Retinal pigment epithelial cell (primary cell): ENCODE results near the gene DRD2.

Experiments used
- DNase-seq: peaks from one replicate; pipeline ENCODE4 v3.0.0-alpha.2; 2010; ENCODE audit warnings: low read depth
- H3K4me3 ChIP-seq: 2 replicates; pipeline ENCODE4 v1.5.1; 2011; ENCODE audit warnings: mild to moderate bottlenecking, low read length, control low read depth, moderate library complexity
- TF ChIP-seq, protein P1 (sequence below): conservative IDR thresholded peaks from 2 replicates; pipeline ENCODE4 v1.5.1; 2011; ENCODE audit warnings: low read depth, low read length, control low read depth, inconsistent platforms

The DRD2 gene

DNA sequence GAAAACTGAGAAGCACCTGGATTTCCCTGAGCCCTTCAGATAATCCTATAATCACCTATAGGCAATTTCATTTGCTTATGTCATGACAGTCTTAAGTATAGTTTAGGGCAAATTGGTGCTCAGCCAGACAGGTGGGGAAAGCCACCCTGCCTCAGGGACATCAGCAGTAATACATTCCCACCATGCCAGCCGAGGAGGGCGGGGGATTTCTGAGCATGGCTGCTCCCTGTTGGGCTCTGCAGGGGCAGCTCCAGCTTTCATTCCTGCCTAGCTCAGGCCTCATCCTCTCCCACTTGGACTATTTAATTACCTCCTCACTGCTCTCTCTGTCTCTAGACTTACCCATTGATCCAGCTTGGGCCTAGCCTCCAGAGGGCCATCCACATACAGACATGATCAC, 9.0 kb upstream of the DRD2 start:
- TF ChIP-seq, protein P1, sequence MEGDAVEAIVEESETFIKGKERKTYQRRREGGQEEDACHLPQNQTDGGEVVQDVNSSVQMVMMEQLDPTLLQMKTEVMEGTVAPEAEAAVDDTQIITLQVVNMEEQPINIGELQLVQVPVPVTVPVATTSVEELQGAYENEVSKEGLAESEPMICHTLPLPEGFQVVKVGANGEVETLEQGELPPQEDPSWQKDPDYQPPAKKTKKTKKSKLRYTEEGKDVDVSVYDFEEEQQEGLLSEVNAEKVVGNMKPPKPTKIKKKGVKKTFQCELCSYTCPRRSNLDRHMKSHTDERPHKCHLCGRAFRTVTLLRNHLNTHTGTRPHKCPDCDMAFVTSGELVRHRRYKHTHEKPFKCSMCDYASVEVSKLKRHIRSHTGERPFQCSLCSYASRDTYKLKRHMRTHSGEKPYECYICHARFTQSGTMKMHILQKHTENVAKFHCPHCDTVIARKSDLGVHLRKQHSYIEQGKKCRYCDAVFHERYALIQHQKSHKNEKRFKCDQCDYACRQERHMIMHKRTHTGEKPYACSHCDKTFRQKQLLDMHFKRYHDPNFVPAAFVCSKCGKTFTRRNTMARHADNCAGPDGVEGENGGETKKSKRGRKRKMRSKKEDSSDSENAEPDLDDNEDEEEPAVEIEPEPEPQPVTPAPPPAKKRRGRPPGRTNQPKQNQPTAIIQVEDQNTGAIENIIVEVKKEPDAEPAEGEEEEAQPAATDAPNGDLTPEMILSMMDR: no peak
- no peak overlapping the region for H3K4me3 ChIP-seq
- DNase-seq: no peak

DNA sequence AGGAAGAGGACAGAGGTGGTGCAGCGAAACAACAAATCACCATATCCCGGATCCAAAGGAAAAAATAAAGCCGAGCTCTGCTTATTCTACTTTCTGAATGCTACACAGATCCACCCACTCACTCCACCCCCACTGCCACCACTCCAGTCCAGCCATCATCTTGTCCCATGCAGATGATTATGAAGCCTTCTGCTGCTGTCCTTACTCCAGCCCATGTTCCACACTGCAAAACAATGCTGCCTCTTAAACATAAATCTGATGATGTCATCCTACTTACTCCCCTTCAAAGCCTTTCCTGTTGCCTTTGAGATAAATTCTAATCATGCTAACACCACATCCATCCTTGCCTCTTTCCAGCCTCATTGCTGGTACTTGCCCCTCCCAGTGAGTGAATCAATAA, 6.5 kb upstream of the DRD2 start:
- no peak overlapping the region for H3K4me3 ChIP-seq
- TF ChIP-seq, protein P1: no peak
- DNase-seq: no peak

DNA sequence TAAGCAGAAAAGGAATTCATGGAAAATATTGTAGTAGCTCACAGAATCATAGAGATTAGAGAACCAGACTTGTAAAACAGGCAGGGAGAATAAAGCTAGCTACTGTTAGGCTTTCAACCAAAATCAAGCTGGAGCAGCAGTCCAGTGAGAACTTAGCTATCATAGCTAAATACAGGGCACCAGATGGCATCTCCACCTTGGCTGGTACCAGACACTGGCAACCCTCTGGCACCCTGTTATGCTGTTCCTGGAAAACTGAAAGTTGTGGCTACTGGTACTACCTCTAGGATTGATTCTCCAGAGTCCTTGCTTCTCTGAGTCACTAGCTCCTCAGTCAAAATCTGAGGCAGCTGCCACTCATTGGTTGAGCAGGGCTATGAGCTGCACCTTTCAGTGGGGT, 6.0 kb upstream of the DRD2 start:
- no peak for DNase-seq
- TF ChIP-seq, protein P1: no peak
- H3K4me3 ChIP-seq: no peak overlapping the region

DNA sequence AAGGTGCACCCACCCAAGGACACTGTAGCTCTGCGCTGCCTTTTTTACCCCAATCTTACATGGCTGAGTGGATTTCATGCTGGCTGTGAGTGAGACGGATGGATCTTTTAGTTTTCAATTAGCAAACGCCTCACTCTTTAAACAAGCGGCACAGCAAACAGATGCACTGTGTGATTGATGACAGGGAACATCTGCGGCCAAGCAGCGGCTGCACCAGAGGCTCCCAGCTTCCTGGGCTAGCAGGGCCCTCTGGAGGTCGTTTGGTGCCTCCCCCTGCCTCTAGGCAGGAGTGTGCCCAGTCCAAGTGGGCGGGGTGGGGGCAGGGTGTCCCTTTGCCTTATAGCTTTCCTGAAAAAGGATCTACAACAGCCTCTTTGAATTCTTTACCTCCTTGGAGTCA, 2.1 kb upstream of the DRD2 start:
- no peak overlapping the region for H3K4me3 ChIP-seq
- TF ChIP-seq, protein P1: no peak
- DNase-seq: no peak

DNA sequence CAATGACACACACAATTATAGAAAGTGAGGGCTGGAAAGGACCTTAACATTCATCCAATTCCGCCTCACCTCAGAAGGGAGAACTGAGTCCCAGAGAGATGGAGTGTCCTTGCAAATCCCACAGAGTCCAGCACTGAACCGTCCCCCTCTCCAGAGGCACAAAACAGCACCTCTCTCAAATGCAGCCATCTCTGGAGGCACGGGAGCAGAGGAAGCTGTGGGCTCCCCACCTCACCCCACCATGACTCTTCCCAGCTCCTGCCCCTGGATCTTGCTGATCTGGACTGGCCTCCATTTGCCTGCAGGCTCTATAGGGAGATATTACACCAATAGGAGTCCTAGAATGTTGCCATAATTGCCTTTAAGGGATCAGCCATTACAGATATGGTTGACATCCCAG, 1.4 kb upstream of the DRD2 start:
- no peak for DNase-seq
- no peak overlapping the region for H3K4me3 ChIP-seq
- TF ChIP-seq, protein P1: no peak

DNA sequence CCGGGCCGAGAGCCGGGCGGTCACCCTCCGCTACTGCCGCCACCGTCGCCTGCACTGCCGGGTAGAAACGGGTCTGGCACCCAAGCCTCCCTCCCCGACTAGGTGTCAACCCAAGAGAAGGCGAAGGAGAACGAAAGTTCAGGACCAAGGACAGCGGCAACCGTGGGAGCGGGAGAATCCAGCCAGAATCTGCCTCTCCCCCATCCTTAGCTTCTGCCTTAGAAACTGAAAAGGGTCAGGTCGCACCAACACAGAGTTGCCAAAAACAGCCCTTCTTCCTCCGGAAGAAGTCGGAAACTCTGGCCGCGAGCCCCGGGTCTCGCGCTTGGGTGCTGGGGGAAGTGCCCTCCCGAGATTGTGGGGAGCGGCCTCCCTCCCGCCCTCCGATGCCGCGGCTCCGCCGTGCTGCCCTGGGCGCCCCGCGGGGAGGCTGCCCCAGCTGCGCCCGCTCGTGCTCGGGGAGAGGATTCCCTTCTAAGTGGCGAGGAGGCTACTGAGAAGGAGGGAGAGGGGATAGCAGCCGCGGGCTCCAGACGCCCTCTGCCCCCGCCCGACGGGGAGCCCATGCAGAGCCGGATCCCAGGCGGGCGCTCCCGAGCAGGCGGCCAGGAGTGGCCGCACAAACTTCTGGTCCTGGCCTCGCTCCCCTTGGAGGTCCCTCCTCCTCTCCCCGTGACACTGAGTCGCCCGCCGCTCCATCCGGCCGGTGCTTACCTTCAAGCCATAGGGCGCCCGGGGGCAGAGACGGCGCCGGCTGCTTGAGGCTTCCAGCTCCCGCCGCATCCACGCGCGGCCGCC, 637 bp downstream of the DRD2 start:
- H3K4me3 ChIP-seq: no peak overlapping the region
- TF ChIP-seq, protein P1: no peak
- peak; percentile 20 for DNase-seq

DNA sequence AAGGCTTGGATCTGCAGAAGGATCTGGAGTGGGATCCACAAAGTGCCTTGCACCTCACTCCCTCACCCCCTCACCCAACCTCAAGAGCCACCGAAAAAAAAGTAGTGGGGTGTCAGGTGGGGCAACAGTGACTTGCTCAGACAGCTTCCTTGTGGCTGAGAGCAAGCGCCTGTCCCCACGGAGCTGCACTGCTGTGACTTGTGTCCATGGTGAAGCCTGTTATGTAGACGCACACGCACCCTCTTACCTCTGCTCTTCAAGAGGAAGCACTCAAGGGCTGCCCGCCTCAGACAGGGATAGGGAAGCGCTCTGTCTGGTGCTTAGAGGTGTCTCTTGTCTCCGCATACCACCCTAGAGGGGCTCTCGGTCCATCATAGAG, 1.2 kb downstream of the DRD2 start:
- no peak overlapping the region for H3K4me3 ChIP-seq
- TF ChIP-seq, protein P1: no peak
- no peak for DNase-seq
